Chondrocyte (in vitro differentiated cells): ENCODE data around the gene RTTN. TPM values are rescaled to one million over a fixed set of nuclear protein-coding genes. Genes with fewer than 3 reads are reported as not detected.

Source experiments
- DNase-seq: peaks from one replicate; pipeline ENCODE4 v3.0.0; 2021; ENCODE audit warnings: mixed read lengths, low spot score
- H3K27ac Mint-ChIP-seq: one replicate; pipeline ENCODE4 v1.8.0; 2021; ENCODE audit warnings: mild to moderate bottlenecking, moderate library complexity, mixed read lengths; ENCODE audit not compliant: unreplicated experiment
- H3K27me3 Mint-ChIP-seq: 2 replicates; pipeline ENCODE4 v1.8.0; 2021; ENCODE audit warnings: low read depth, mixed read lengths
- H3K36me3 Mint-ChIP-seq: 2 replicates; pipeline ENCODE4 v1.8.0; 2021; ENCODE audit warnings: low read depth, mixed read lengths
- H3K4me1 Mint-ChIP-seq: 2 replicates; pipeline ENCODE4 v1.8.0; 2021; ENCODE audit warnings: low read depth, mild to moderate bottlenecking, mixed read lengths
- H3K4me3 Mint-ChIP-seq: one replicate; pipeline ENCODE4 v1.8.0; 2021; ENCODE audit warnings: mild to moderate bottlenecking, moderate library complexity, mixed read lengths; ENCODE audit not compliant: unreplicated experiment
- H3K9me3 Mint-ChIP-seq: 2 replicates; pipeline ENCODE4 v1.8.0; 2021; ENCODE audit warnings: low read depth, mixed read lengths
- CTCF ChIP-seq: fragments of 200-600 bp; sonication (generic); IDR thresholded peaks from 2 replicates; pipeline ENCODE4 v1.5.0; 2021; ENCODE audit warnings: antibody characterized with exemption, mild to moderate bottlenecking, moderate library complexity
- total RNA-seq: library from RNA; stranded (reverse); gene quantifications from 3 replicates; pipeline ENCODE4 v1.2.1, GENCODE V29; 2021

Gene RTTN
- total RNA-seq, 1 donor from 2014 or later, result 4.8 TPM

- Mint-ChIP-seq H3K27me3 (no peaks in the 10 kb centered on the region), H3K4me3 (no peak overlapping the region), H3K36me3 (peaks cover 10% of the 10 kb centered on the region), H3K9me3 (peaks cover 16% of the 10 kb centered on the region), H3K4me1 (peaks cover 15% of the 10 kb centered on the region), H3K27ac (no peak overlapping the region)
- DNase-seq, result no peak
- TF ChIP-seq CTCF, result no peak
Observed at GRCh38 chr18:70156886-70157285, 48.6 kb downstream of the RTTN start.

GRCh38 chr18:70154591-70155194 lies 50.8 kb downstream of the RTTN start:
- no peak for TF ChIP-seq CTCF
- Mint-ChIP-seq H3K27me3 (no peaks in the 10 kb centered on the region), H3K27ac (peak overlapping the region; percentile 60)

GRCh38 chr18:70151614-70152013 lies 53.9 kb downstream of the RTTN start:
- Mint-ChIP-seq H3K27ac (no peak overlapping the region), H3K4me3 (no peak overlapping the region), H3K4me1 (peaks cover 16% of the 10 kb centered on the region), H3K27me3 (no peaks in the 10 kb centered on the region), H3K36me3 (peaks cover 3% of the 10 kb centered on the region), H3K9me3 (no peaks in the 10 kb centered on the region)
- no peak for DNase-seq
- no peak for TF ChIP-seq CTCF

More at GRCh38 chr18:70154591-70155194, 50.8 kb downstream of the RTTN start:
- H3K9me3 Mint-ChIP-seq, result peaks cover 10% of the 10 kb centered on the region
- peaks cover 4% of the 10 kb centered on the region for H3K36me3 Mint-ChIP-seq
- no peak overlapping the region for H3K4me3 Mint-ChIP-seq
- no peak for DNase-seq
- peaks cover 10% of the 10 kb centered on the region for H3K4me1 Mint-ChIP-seq

GRCh38 chr18:70149616-70150301 lies 55.7 kb downstream of the RTTN start:
- H3K27ac Mint-ChIP-seq, result peak overlapping the region; percentile 29
- TF ChIP-seq CTCF, result no peak
- peaks cover 3% of the 10 kb centered on the region for H3K36me3 Mint-ChIP-seq
- peaks cover 11% of the 10 kb centered on the region for H3K4me1 Mint-ChIP-seq
- H3K9me3 Mint-ChIP-seq, result no peaks in the 10 kb centered on the region
- DNase-seq, result no peak
- H3K4me3 Mint-ChIP-seq, result no peak overlapping the region
- no peaks in the 10 kb centered on the region for H3K27me3 Mint-ChIP-seq

- TF ChIP-seq CTCF, result no peak
- Mint-ChIP-seq H3K36me3 (peaks cover 3% of the 10 kb centered on the region), H3K27me3 (no peaks in the 10 kb centered on the region), H3K4me1 (peaks cover 6% of the 10 kb centered on the region), H3K4me3 (no peak overlapping the region), H3K9me3 (no peaks in the 10 kb centered on the region), H3K27ac (no peak overlapping the region)
- DNase-seq, result no peak
Observed at GRCh38 chr18:70149156-70149555, 56.3 kb downstream of the RTTN start.
